Activated naive CD8-positive, alpha-beta T cell treated with anti-CD3 and anti-CD28 coated beads for 36 hours (primary cell): ENCODE data around the gene TMEM271. TPM values are rescaled to one million over a fixed set of nuclear protein-coding genes. Genes with fewer than 3 reads are reported as not detected.
A peak's percentile ranks its signal among the peaks of the same experiment; 100 is the strongest.

Experiments
- DNase-seq: peaks from one replicate; pipeline ENCODE4 v3.0.0; 2021
- H3K27ac Mint-ChIP-seq: one replicate; pipeline ENCODE4 v1.8.0; 2022; ENCODE audit warnings: mild to moderate bottlenecking, moderate library complexity, mixed read lengths
- H3K27me3 Mint-ChIP-seq: one replicate; pipeline ENCODE4 v1.8.0; 2022; ENCODE audit warnings: mild to moderate bottlenecking, mixed read lengths
- H3K36me3 Mint-ChIP-seq: one replicate; pipeline ENCODE4 v1.8.0; 2021; ENCODE audit warnings: mild to moderate bottlenecking, mixed read lengths
- H3K4me1 Mint-ChIP-seq: one replicate; pipeline ENCODE4 v1.8.0; 2021; ENCODE audit warnings: mixed read lengths
- H3K4me3 Mint-ChIP-seq: one replicate; pipeline ENCODE4 v1.8.0; 2022; ENCODE audit warnings: mild to moderate bottlenecking, moderate library complexity, mixed read lengths
- H3K9me3 Mint-ChIP-seq: one replicate; pipeline ENCODE4 v1.8.0; 2022; ENCODE audit warnings: mixed read lengths
- total RNA-seq, 2 experiments: library from RNA; stranded (reverse); gene quantifications; one replicate each; pipeline ENCODE4 v1.2.3, GENCODE V29; 2021

Gene TMEM271
- total RNA-seq, 2 experiments from 2014 or later: not detected

DNA sequence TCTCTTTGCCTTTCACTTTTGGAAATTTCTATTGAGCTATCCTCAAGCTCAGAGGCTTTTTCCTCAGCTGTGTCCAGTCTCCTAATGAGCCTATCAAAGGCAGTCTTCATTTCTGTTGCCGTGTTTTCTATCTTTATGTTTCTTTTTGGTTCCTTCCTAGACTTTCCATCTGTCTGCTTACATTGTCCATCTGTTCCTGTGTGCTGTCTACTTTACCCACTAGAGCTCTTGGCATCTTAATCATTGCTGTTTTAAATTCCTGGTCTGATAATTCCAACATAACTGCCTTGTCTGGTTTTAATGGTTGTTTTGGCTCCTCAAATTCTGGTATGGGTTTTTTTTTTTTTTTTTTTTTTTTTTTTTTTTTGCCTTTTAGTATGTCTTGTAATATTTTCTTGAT lies 40.0 kb upstream of the TMEM271 start:
- Mint-ChIP-seq H3K4me1 (no peaks in the 10 kb centered on the region), H3K27me3 (peaks cover 17% of the 10 kb centered on the region), H3K36me3 (no peaks in the 10 kb centered on the region), H3K27ac (no peak overlapping the region), H3K4me3 (no peak overlapping the region), H3K9me3 (no peaks in the 10 kb centered on the region)
- DNase-seq: no peak

DNA sequence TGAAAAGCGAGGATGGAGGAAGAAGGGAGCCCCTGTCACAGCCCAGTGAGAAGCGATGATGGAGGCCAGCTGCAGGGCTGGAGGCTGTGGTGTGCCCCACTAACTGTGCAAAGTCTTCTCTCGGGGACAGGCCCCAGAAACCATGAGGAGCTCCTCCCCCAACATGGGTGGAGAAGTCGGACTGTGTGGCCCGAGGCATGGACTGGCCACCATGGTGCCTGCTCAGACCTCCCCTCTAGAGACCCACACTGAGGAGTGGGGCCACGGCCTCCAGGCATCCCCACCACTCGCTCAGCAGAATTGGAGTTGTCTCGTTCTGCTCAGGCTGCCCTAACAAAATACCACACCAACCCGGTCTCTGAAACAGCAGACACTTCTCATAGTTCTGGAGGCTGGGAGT lies 37.0 kb upstream of the TMEM271 start:
- no peak for DNase-seq
- no peak overlapping the region for H3K4me3 Mint-ChIP-seq
- H3K36me3 Mint-ChIP-seq: peaks cover 2% of the 10 kb centered on the region
- H3K27me3 Mint-ChIP-seq: peaks cover 22% of the 10 kb centered on the region
- H3K4me1 Mint-ChIP-seq: no peaks in the 10 kb centered on the region
- H3K27ac Mint-ChIP-seq: no peak overlapping the region
- peaks cover 4% of the 10 kb centered on the region for H3K9me3 Mint-ChIP-seq

DNA sequence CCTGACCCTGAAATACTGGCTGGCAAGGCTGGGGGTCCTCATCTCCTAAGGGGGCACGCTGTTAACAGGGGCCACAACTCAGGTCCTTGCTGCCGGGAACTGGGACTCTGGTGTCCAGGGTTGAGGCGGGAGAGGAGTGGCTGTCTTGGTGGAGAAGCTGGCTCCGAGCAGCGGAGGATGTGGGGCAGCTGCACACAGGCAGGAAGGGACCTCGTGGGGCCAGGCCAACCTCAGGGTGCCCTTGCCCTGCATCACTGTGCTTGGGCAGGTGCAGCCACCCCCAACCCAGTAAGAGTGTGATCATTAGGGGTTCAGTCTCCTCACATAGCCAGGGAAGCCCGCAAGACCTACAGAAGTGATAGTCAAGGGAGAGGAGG lies 36.6 kb upstream of the TMEM271 start:
- H3K4me3 Mint-ChIP-seq: no peak overlapping the region
- no peak for DNase-seq
- H3K4me1 Mint-ChIP-seq: no peaks in the 10 kb centered on the region
- H3K27ac Mint-ChIP-seq: no peak overlapping the region
- peaks cover 4% of the 10 kb centered on the region for H3K9me3 Mint-ChIP-seq
- H3K27me3 Mint-ChIP-seq: peaks cover 19% of the 10 kb centered on the region
- H3K36me3 Mint-ChIP-seq: peaks cover 2% of the 10 kb centered on the region

DNA sequence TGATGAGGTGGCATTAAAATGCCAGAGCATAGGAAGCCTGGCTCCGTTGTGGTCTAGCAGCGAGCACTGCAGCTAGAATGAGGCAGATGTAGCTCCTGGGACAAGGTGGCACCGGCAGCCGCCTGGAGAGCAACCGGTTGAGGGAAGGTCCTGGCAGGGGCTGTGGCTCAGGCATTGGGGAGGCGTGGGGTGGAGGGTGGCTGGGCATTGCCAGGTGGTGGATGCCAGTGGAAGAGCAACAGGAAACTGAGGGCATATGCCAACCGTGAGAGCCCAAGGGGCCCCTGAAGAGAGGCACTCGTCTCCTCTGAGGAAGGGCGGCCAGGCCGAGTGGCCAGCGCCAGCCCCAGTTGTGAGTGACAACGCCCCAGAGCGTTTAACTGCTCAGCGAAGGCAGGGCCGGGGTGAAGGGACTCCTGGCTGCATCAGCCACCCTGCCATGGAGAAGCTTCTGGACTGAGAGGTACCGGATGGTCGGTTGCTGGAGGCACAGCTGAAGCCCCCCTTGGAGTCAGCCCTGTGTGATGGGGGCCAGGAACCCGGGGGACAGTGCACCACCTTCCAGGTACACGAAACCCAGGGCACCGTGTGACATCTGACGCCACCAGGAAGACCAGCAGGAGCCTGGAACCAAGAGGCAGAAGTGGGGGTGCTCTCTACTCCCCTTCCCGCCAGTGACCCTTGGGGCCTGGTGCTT lies 36.1 kb upstream of the TMEM271 start:
- no peak for DNase-seq
- H3K27ac Mint-ChIP-seq: no peak overlapping the region
- no peaks in the 10 kb centered on the region for H3K4me1 Mint-ChIP-seq

GRCh38 chr4:610411-611261 lies 34.5 kb upstream of the TMEM271 start:
- no peak overlapping the region for H3K27ac Mint-ChIP-seq
- H3K4me3 Mint-ChIP-seq: no peak overlapping the region
- H3K9me3 Mint-ChIP-seq: peaks cover 4% of the 10 kb centered on the region
- peaks cover 2% of the 10 kb centered on the region for H3K36me3 Mint-ChIP-seq
- DNase-seq: no peak
- no peaks in the 10 kb centered on the region for H3K4me1 Mint-ChIP-seq
- H3K27me3 Mint-ChIP-seq: peaks cover 17% of the 10 kb centered on the region

More for the DNA sequence above, 36.1 kb upstream of the TMEM271 start:
- Mint-ChIP-seq H3K27me3 (peaks cover 19% of the 10 kb centered on the region), H3K4me3 (no peak overlapping the region), H3K9me3 (peaks cover 4% of the 10 kb centered on the region), H3K36me3 (peaks cover 2% of the 10 kb centered on the region)

- peaks cover 4% of the 10 kb centered on the region for H3K9me3 Mint-ChIP-seq
- no peak overlapping the region for H3K4me3 Mint-ChIP-seq
- no peak for DNase-seq
- peaks cover 21% of the 10 kb centered on the region for H3K27me3 Mint-ChIP-seq
- no peak overlapping the region for H3K27ac Mint-ChIP-seq
- H3K4me1 Mint-ChIP-seq: no peaks in the 10 kb centered on the region
- H3K36me3 Mint-ChIP-seq: peaks cover 2% of the 10 kb centered on the region
Observed at GRCh38 chr4:609400-610050, 33.4 kb upstream of the TMEM271 start.

DNA sequence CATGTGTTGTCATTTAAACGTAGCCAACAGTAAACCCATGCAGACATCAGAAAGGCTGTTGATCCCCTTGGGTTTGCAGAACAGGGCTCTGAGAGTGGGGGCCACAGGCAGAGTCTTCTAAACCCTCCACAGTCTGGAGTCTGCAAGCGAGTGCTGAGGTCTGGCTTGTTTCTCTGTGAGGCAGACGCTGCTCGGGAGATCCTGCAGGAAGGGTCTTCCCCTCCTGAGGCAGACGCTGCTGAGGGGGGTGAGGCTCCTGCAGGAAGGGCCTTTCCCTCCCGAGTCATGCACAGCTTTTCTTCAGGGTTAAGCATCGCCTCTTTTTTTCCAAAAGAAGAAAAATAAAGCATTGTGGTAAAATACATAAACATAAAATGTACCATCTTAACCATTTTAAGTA lies 32.1 kb upstream of the TMEM271 start:
- H3K27me3 Mint-ChIP-seq: peaks cover 18% of the 10 kb centered on the region
- no peak overlapping the region for H3K4me3 Mint-ChIP-seq
- DNase-seq: no peak
- peaks cover 2% of the 10 kb centered on the region for H3K36me3 Mint-ChIP-seq
- H3K27ac Mint-ChIP-seq: no peak overlapping the region
- H3K9me3 Mint-ChIP-seq: peaks cover 4% of the 10 kb centered on the region
- peaks cover 6% of the 10 kb centered on the region for H3K4me1 Mint-ChIP-seq

GRCh38 chr4:605702-606425 lies 29.8 kb upstream of the TMEM271 start:
- peaks cover 4% of the 10 kb centered on the region for H3K9me3 Mint-ChIP-seq
- peaks cover 9% of the 10 kb centered on the region for H3K4me1 Mint-ChIP-seq
- H3K36me3 Mint-ChIP-seq: peaks cover 2% of the 10 kb centered on the region
- H3K4me3 Mint-ChIP-seq: no peak overlapping the region
- no peak for DNase-seq
- peaks cover 23% of the 10 kb centered on the region for H3K27me3 Mint-ChIP-seq
- peak overlapping the region; percentile 28 for H3K27ac Mint-ChIP-seq

GRCh38 chr4:604131-604530 lies 28.0 kb upstream of the TMEM271 start:
- H3K36me3 Mint-ChIP-seq: no peaks in the 10 kb centered on the region
- peaks cover 9% of the 10 kb centered on the region for H3K4me1 Mint-ChIP-seq
- H3K9me3 Mint-ChIP-seq: no peaks in the 10 kb centered on the region
- H3K27ac Mint-ChIP-seq: peak overlapping the region; percentile 50
- DNase-seq: peak; percentile 28
- H3K27me3 Mint-ChIP-seq: peaks cover 28% of the 10 kb centered on the region
- no peak overlapping the region for H3K4me3 Mint-ChIP-seq

DNA sequence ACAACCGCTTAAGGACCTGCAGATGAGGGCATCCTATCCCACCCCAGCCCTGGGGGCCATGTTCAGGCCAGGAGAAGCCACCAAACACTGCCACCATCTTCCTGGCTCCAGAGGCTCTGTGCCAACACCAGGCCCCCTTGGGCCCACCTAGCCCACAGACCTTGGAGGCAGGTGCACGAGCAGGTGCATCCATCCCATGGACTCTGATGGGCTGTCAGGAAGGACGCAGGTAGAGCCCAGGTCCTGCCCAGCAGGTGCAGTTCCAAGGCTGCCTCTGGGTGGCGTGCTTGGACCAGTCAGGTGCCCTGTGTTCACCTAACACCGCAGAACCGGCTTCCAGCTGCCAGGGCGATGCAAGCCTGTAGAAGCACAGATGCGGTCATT lies 26.5 kb upstream of the TMEM271 start:
- Mint-ChIP-seq H3K27me3 (peaks cover 39% of the 10 kb centered on the region), H3K4me3 (no peak overlapping the region), H3K9me3 (no peaks in the 10 kb centered on the region), H3K27ac (no peak overlapping the region), H3K4me1 (peaks cover 9% of the 10 kb centered on the region), H3K36me3 (no peaks in the 10 kb centered on the region)
- DNase-seq: peak; percentile 77

GRCh38 chr4:601612-602558 lies 25.8 kb upstream of the TMEM271 start:
- DNase-seq: no peak
- H3K4me3 Mint-ChIP-seq: no peak overlapping the region
- H3K4me1 Mint-ChIP-seq: peaks cover 9% of the 10 kb centered on the region
- no peaks in the 10 kb centered on the region for H3K9me3 Mint-ChIP-seq
- no peaks in the 10 kb centered on the region for H3K36me3 Mint-ChIP-seq
- no peak overlapping the region for H3K27ac Mint-ChIP-seq
- H3K27me3 Mint-ChIP-seq: peaks cover 40% of the 10 kb centered on the region

DNA sequence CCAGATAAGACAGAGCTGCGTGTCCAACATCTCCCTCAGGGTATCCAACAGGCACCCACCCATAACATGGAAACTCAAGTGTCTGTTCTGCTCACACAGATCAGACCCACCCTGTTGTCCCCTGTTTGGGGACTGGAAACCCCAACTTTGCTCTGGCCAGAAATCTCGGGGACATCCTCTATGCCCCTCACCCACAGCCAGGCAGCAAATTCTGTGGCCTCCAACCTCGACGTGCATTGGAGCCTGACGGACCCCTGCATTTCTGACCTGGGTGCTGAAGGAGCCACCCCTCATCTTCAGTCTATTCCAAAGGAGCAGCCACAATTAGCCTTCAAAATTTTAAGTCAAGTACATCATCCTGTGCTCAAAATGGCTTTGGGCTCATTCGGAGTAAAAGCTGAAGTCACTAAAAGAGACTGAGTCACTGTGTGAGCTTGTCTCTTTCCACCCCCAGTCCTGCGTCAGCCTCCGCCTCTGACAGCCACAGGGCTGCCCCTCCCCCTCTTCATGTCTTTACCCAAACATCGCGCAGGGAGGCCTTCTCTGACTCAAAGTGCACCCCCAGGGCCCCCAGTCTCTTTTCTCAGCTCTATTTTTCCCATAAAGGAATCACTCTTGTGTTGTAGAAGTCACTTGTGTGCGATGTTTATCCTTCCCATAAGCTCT lies 24.9 kb upstream of the TMEM271 start:
- H3K4me3 Mint-ChIP-seq: no peak overlapping the region
- H3K9me3 Mint-ChIP-seq: no peaks in the 10 kb centered on the region
- peaks cover 9% of the 10 kb centered on the region for H3K4me1 Mint-ChIP-seq

DNA sequence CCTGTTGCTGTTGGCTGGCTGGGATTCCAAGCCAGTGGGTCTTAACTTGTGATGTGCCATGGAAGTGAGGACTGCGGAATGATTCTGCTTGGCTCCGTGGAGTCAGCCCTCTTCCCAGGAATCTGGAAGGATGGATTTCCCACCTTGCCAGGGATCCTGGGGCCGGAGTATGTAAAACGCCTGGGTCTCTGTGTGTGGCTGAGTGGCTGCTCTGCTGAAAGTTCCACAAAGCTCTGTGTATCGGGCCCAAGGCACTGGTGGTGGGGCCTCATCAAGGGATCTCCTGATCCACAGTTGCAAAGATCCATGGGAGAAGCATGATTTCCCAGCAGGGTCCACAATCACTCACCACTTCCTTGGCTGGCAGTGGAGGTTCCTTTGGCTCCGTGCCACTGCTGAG lies 24.1 kb upstream of the TMEM271 start:
- Mint-ChIP-seq H3K27ac (no peak overlapping the region), H3K9me3 (no peaks in the 10 kb centered on the region), H3K36me3 (no peaks in the 10 kb centered on the region), H3K4me3 (no peak overlapping the region), H3K27me3 (peaks cover 50% of the 10 kb centered on the region), H3K4me1 (peaks cover 9% of the 10 kb centered on the region)
- DNase-seq: no peak

More for the DNA sequence above, 24.9 kb upstream of the TMEM271 start:
- DNase-seq: peak; percentile 36
- Mint-ChIP-seq H3K36me3 (no peaks in the 10 kb centered on the region), H3K27ac (no peak overlapping the region), H3K27me3 (peaks cover 49% of the 10 kb centered on the region)
